Sigmoid colon (tissue), 7 donors: ENCODE measurements around the gene GPR157. TPM values are rescaled to one million over a fixed set of nuclear protein-coding genes. Genes with fewer than 3 reads are reported as not detected.

ENCODE experiments used
- DNase-seq: peaks from one replicate; pipeline ENCODE4 v3.0.0-alpha.2; 2019
- H3K27ac ChIP-seq, 4 donors: fragments of 200-600 bp; sonication (generic); one replicate each; pipeline ENCODE4 v1.5.1; 2016 to 2019; ENCODE audit warnings: mild to moderate bottlenecking in 1 of 4
- H3K27me3 ChIP-seq, 3 donors: fragments of 200-600 bp; sonication (generic); one replicate each; pipeline ENCODE4 v1.5.1; 2019; ENCODE audit warnings: mild to moderate bottlenecking in 1 of 3
- H3K36me3 ChIP-seq, 4 donors: fragments of 200-600 bp; sonication (generic); one replicate each; pipeline ENCODE4 v1.5.1; 2016 to 2019
- H3K4me1 ChIP-seq, 4 donors: fragments of 200-600 bp; sonication (generic); one replicate each; pipeline ENCODE4 v1.5.1; 2017 to 2019
- H3K4me3 ChIP-seq, 4 donors: fragments of 200-600 bp; sonication (generic); one replicate each; pipeline ENCODE4 v1.5.1; 2017 to 2019; ENCODE audit warnings: mild to moderate bottlenecking in 2 of 4, moderate library complexity in 1 of 4
- H3K9me3 ChIP-seq, 4 donors: fragments of 200-600 bp in 3 of 4; sonication (generic) in 3 of 4; one replicate each; pipeline versions ENCODE4 v1.5.1 to v1.6.1; 2013 to 2019
- CTCF ChIP-seq, 4 experiments: fragments of 450-650 bp in 3 of 4; fragments of 200-600 bp in 1 of 4; IDR thresholded peaks; one replicate each; pipeline ENCODE4 v1.5.1; 2016 to 2019; ENCODE audit warnings: antibody characterized with exemption in 4 of 4, mild to moderate bottlenecking in 3 of 4, moderate library complexity in 2 of 4
- EP300 ChIP-seq, 4 donors: sonication (generic); formaldehyde crosslinking; IDR thresholded peaks; one replicate each; pipeline ENCODE4 v1.6.1; 2017; ENCODE audit warnings: antibody characterized with exemption in 4 of 4
- POLR2A ChIP-seq, 2 donors: fragments of 450-650 bp; IDR thresholded peaks; one replicate each; pipeline ENCODE4 v1.6.1; 2016; ENCODE audit warnings: antibody characterized with exemption in 2 of 2, mild to moderate bottlenecking in 2 of 2, moderate library complexity in 2 of 2
- POLR2AphosphoS5 ChIP-seq, 4 donors: sonication (generic); formaldehyde crosslinking; IDR thresholded peaks; one replicate each; pipeline ENCODE4 v1.6.1; 2017; ENCODE audit warnings: antibody characterized with exemption in 4 of 4
- WGBS, 2 donors: extraction: QIAGEN DNeasy Blood & Tissue Kit; methylation state at CpG; one replicate each; pipeline ENCODE4 v1.1.7; 2013; 5-methylcytosine and 5-hydroxymethylcytosine counted together
- intact Hi-C: fragments of 100-400 bp; cut with DNase I; formaldehyde crosslinking; loops from one replicate; pipeline ENCODE4 v1.15.1; 2023
- polyA plus RNA-seq, 3 donors: library from polyadenylated mRNA; stranded (reverse); fragments of 200-250 nt; gene quantifications; one replicate each; pipeline ENCODE4 v1.2.3, GENCODE V29; 2013
- total RNA-seq, 4 donors: library from RNA; depleted of rRNA; stranded (reverse); fragments of >200 nt; gene quantifications; one replicate each; pipeline ENCODE4 v1.1.0, GENCODE V29; 2016
- donor health status: healthy with polysubstance abuse.
- donor health status: Bipolar disorder and iron deficiency.
- donor health status: healthy.

The GPR157 gene
- total and polyA plus RNA-seq, 7 donors, result 0.92 to 3.7 (median 1.8) TPM

- H3K4me1 ChIP-seq, result peaks cover 0 to 18% (median 15%) of the 10 kb centered on the region in 4 donors
- H3K27ac ChIP-seq, result no peak overlapping the region
- H3K27me3 ChIP-seq, result no peaks in the 10 kb centered on the region
- no peak for DNase-seq
- H3K36me3 ChIP-seq, result no peaks in the 10 kb centered on the region
- no peak overlapping the region for H3K4me3 ChIP-seq
- no peaks in the 10 kb centered on the region for H3K9me3 ChIP-seq
- 84 to 87% methylated on average over 6 of the region's 6 CpGs for WGBS, 2 donors
- TF ChIP-seq CTCF (IDR thresholded peaks at IDR 0.05) (no peak), EP300 (IDR thresholded peaks at IDR 0.05) (no peak), POLR2A (IDR thresholded peaks at IDR 0.05) (no peak), POLR2AphosphoS5 (IDR thresholded peaks at IDR 0.05) (no peak)
- intact Hi-C loops, result no loop called here
These were observed 48.1 kb downstream of the GPR157 start for GRCh38 chr1:9080705-9081291.

GRCh38 chr1:9079988-9080704 lies 48.8 kb downstream of the GPR157 start:
- H3K9me3 ChIP-seq, result no peaks in the 10 kb centered on the region
- peaks cover 0 to 16% (median 13%) of the 10 kb centered on the region in 4 donors for H3K4me1 ChIP-seq
- no peak for DNase-seq
- no peaks in the 10 kb centered on the region for H3K27me3 ChIP-seq
- intact Hi-C loops, result no loop called here
- no peaks in the 10 kb centered on the region for H3K36me3 ChIP-seq
- TF ChIP-seq EP300 (IDR thresholded peaks at IDR 0.05) (no peak), CTCF (IDR thresholded peaks at IDR 0.05) (no peak), POLR2A (IDR thresholded peaks at IDR 0.05) (no peak), POLR2AphosphoS5 (IDR thresholded peaks at IDR 0.05) (no peak)
- H3K27ac ChIP-seq, result no peak overlapping the region
- 76 to 88% methylated on average over 12 of the region's 12 CpGs for WGBS, 2 donors
- no peak overlapping the region for H3K4me3 ChIP-seq

GRCh38 chr1:9078752-9079500 lies 50.0 kb downstream of the GPR157 start:
- no peak for TF ChIP-seq POLR2A (IDR thresholded peaks at IDR 0.05)
- TF ChIP-seq CTCF (IDR thresholded peaks at IDR 0.05), result no peak
- no peak overlapping the region for H3K4me3 ChIP-seq
- no peaks in the 10 kb centered on the region for H3K9me3 ChIP-seq
- H3K36me3 ChIP-seq, result no peaks in the 10 kb centered on the region
- intact Hi-C loops, result no loop called here
- peaks cover 0 to 16% (median 14%) of the 10 kb centered on the region in 4 donors for H3K4me1 ChIP-seq
- no peak for DNase-seq
- no peaks in the 10 kb centered on the region for H3K27me3 ChIP-seq
- 19 to 43% methylated on average over 19 of the region's 19 CpGs for WGBS, 2 donors
- H3K27ac ChIP-seq, result no peak overlapping the region

GRCh38 chr1:9078015-9078751 lies 50.7 kb downstream of the GPR157 start:
- Histone ChIP-seq H3K4me3 (no peak overlapping the region), H3K27ac (no peak overlapping the region), H3K27me3 (no peaks in the 10 kb centered on the region), H3K4me1 (peaks cover 0 to 17% (median 14%) of the 10 kb centered on the region in 4 donors), H3K36me3 (no peaks in the 10 kb centered on the region), H3K9me3 (no peaks in the 10 kb centered on the region)
- DNase-seq, result no peak
- TF ChIP-seq EP300 (IDR thresholded peaks at IDR 0.05) (no peak), POLR2AphosphoS5 (IDR thresholded peaks at IDR 0.05) (no peak), CTCF (IDR thresholded peaks at IDR 0.05) (no peak), POLR2A (IDR thresholded peaks at IDR 0.05) (no peak)
- 72 to 74% methylated on average over 9 of the region's 9 CpGs for WGBS, 2 donors
- intact Hi-C loops, result no loop called here
